GM12878 (cell line): ENCODE data around the gene STRA8. TPM values are rescaled to one million over a fixed set of nuclear protein-coding genes. Genes with fewer than 3 reads are reported as not detected.
A peak's percentile ranks its signal among the peaks of the same experiment; 100 is the strongest.

ENCODE experiments used
- ATAC-seq: fragments of 200-7000 bp; cut with Tn5 transposase; 3 replicates; pipeline ENCODE4 v1.9.1; 2020; ENCODE audit warnings: mild to moderate bottlenecking, moderate library complexity
- BruUV-seq: library from RNA; stranded (reverse); fragments of 400-500 nt; replicated peaks from 2 replicates; lab custom pipeline; 2021; lab: Mats Ljungman, UMichigan
- CTCF ChIA-PET: fragments of 300-600 bp; sonication (Branson Sonifier 250); formaldehyde crosslinking; extraction: SDS; loops from one replicate; lab custom pipeline; 2021; ENCODE audit warnings: inconsistent platforms; lab: Yijun Ruan, JAX
- POLR2A ChIA-PET: fragments of 350-600 bp; formaldehyde crosslinking; extraction: SDS; loops from one replicate; lab custom pipeline; 2021; ENCODE audit warnings: inconsistent platforms; lab: Charles Lee
- RAD21 ChIA-PET: fragments of 300-600 bp; sonication (Branson Sonifier 250); formaldehyde crosslinking; loops from one replicate; lab custom pipeline; 2023; ENCODE audit warnings: antibody characterized with exemption; ENCODE audit not compliant: unreplicated experiment; lab: Charles Lee
- SMC1A ChIA-PET: fragments of 300-600 bp; sonication (Branson Sonifier 250); formaldehyde crosslinking; loops from one replicate; lab custom pipeline; 2023; ENCODE audit not compliant: unreplicated experiment, uncharacterized antibody; lab: Charles Lee
- DNase-seq: peaks from one replicate; pipeline ENCODE4 v3.0.0-alpha.2; 2011; ENCODE audit warnings: low read depth, low spot score
- FAIRE-seq: peaks from 3 replicates; lab custom pipeline; 2011; peaks lifted over from hg19 to GRCh38; lab: Jason Lieb, UNC
- H2AFZ ChIP-seq: 2 replicates; pipeline ENCODE4 v1.6.0; 2011; ENCODE audit warnings: low read depth, low read length, control low read depth; ENCODE audit not compliant: control insufficient read depth
- H3K27ac ChIP-seq: 2 replicates; pipeline ENCODE4 v1.5.1; 2011; ENCODE audit warnings: control low read depth; ENCODE audit not compliant: control insufficient read depth, insufficient read depth
- H3K27me3 ChIP-seq, 2 experiments: replicated peaks in 1 of 2; 2 replicates each; pipeline versions ENCODE4 v1.6.0 to v1.6.1; 2011; ENCODE audit warnings: low read length in 1 of 2; ENCODE audit not compliant: control insufficient read depth in 2 of 2, insufficient read depth in 2 of 2
- H3K36me3 ChIP-seq, 2 experiments: 2 replicates each; pipeline ENCODE4 v1.5.1; 2011; ENCODE audit warnings: low read length in 1 of 2; ENCODE audit not compliant: control insufficient read depth in 2 of 2, insufficient read depth in 2 of 2
- H3K4me1 ChIP-seq: 2 replicates; pipeline ENCODE4 v1.6.1; 2011; ENCODE audit warnings: mild to moderate bottlenecking, low read length, moderate library complexity, mixed read lengths; ENCODE audit not compliant: control insufficient read depth, insufficient read depth
- H3K4me2 ChIP-seq: 2 replicates; pipeline ENCODE4 v1.6.0; 2011; ENCODE audit warnings: control low read depth; ENCODE audit not compliant: control insufficient read depth, insufficient read depth
- H3K4me3 ChIP-seq: fragments of 200-600 bp; sonication (generic); 2 replicates; pipeline ENCODE4 v1.5.1; 2016
- H3K79me2 ChIP-seq: 2 replicates; pipeline ENCODE4 v1.6.0; 2011; ENCODE audit warnings: low read length; ENCODE audit not compliant: control insufficient read depth, insufficient read depth
- H3K9ac ChIP-seq: 2 replicates; pipeline ENCODE4 v1.8.0; 2011; ENCODE audit warnings: low read length, control low read depth, mixed read lengths; ENCODE audit not compliant: control insufficient read depth, insufficient read depth
- H3K9me3 ChIP-seq: replicated peaks from 3 replicates; pipeline ENCODE4 v1.5.1; 2011; ENCODE audit warnings: mild to moderate bottlenecking, low read length; ENCODE audit not compliant: control insufficient read depth, insufficient read depth
- H4K20me1 ChIP-seq: 2 replicates; pipeline ENCODE4 v1.6.0; 2011; ENCODE audit not compliant: control insufficient read depth, insufficient read depth
- ATF2 ChIP-seq: IDR thresholded peaks from 2 replicates; pipeline ENCODE4 v1.6.1; 2012; ENCODE audit warnings: low read length, inconsistent platforms
- EGR1 ChIP-seq, 2 experiments: IDR thresholded peaks; 1 replicate in 1 of 2; 2 replicates in 1 of 2; pipeline ENCODE4 v1.6.1; 2011 to 2012; ENCODE audit warnings: low read depth in 2 of 2, low read length in 2 of 2, borderline replicate concordance in 1 of 2, mild to moderate bottlenecking in 1 of 2, moderate library complexity in 1 of 2
- FOS ChIP-seq: IDR thresholded peaks from 3 replicates; pipeline ENCODE4 v1.6.1; 2011; ENCODE audit warnings: borderline replicate concordance; ENCODE audit not compliant: insufficient read length; ENCODE audit errors: extremely low read depth
- GATAD2B ChIP-seq: fragments of 450-650 bp; conservative IDR thresholded peaks from 2 replicates; pipeline ENCODE4 v1.6.1; 2017; ENCODE audit warnings: low read depth, mild to moderate bottlenecking, moderate library complexity
- HDAC6 ChIP-seq: fragments of 200-600 bp; sonication (generic); IDR thresholded peaks from one replicate; pipeline ENCODE4 v1.8.0; 2017; ENCODE audit warnings: antibody characterized with exemption; ENCODE audit not compliant: unreplicated experiment
- IKZF1 ChIP-seq: fragments of 450-650 bp; conservative IDR thresholded peaks from 2 replicates; pipeline ENCODE4 v1.6.1; 2017; ENCODE audit warnings: antibody characterized with exemption, mild to moderate bottlenecking
- IKZF2 ChIP-seq, 2 experiments: fragments of 450-650 bp; IDR thresholded peaks; 2 replicates each; pipeline ENCODE4 v1.6.1; 2017; ENCODE audit warnings: mild to moderate bottlenecking in 2 of 2, moderate library complexity in 2 of 2
- JUNB ChIP-seq: IDR thresholded peaks from 2 replicates; pipeline ENCODE4 v1.6.1; 2016; ENCODE audit warnings: antibody characterized with exemption, mild to moderate bottlenecking
- MLLT1 ChIP-seq: fragments of 450-650 bp; IDR thresholded peaks from 2 replicates; pipeline ENCODE4 v1.6.1; 2016; ENCODE audit warnings: mild to moderate bottlenecking
- NFIC ChIP-seq: IDR thresholded peaks from 2 replicates; pipeline ENCODE4 v1.6.1; 2012; ENCODE audit warnings: low read depth, mild to moderate bottlenecking, inconsistent platforms, low read length, moderate library complexity
- NFYB ChIP-seq: IDR thresholded peaks from 2 replicates; pipeline ENCODE4 v1.6.1; 2011; ENCODE audit warnings: low read depth, mild to moderate bottlenecking, low read length, improper control_type of control experiment, moderate library complexity; ENCODE audit not compliant: insufficient read depth
- NKRF ChIP-seq: fragments of 450-650 bp; conservative IDR thresholded peaks from 2 replicates; pipeline ENCODE4 v1.6.1; 2017; ENCODE audit warnings: mild to moderate bottlenecking, moderate library complexity
- NR2F1 ChIP-seq: fragments of 450-650 bp; conservative IDR thresholded peaks from 2 replicates; pipeline ENCODE4 v1.6.1; 2017; ENCODE audit warnings: mild to moderate bottlenecking
- PKNOX1 ChIP-seq: fragments of 450-650 bp; IDR thresholded peaks from 2 replicates; pipeline ENCODE4 v1.6.1; 2016; ENCODE audit warnings: mild to moderate bottlenecking
- RB1 ChIP-seq: fragments of 450-650 bp; formaldehyde crosslinking; IDR thresholded peaks from 2 replicates; pipeline ENCODE4 v1.6.1; 2017; ENCODE audit warnings: mild to moderate bottlenecking, borderline replicate concordance
- SPI1 ChIP-seq: IDR thresholded peaks from 2 replicates; pipeline ENCODE4 v1.6.1; 2011; ENCODE audit warnings: low read depth, mild to moderate bottlenecking, low read length, moderate library complexity, borderline replicate concordance; ENCODE audit not compliant: insufficient read depth
- ZSCAN29 ChIP-seq: fragments of 450-650 bp; IDR thresholded peaks from 2 replicates; pipeline ENCODE4 v1.6.1; 2017; ENCODE audit warnings: mild to moderate bottlenecking, moderate library complexity
- WGBS: methylation state at CpG from one replicate; pipeline ENCODE4 v1.1.6; 2016; ENCODE audit warnings: low lambda C conversion rate; ENCODE audit not compliant: insufficient replicate concordance, insufficient coverage; ENCODE audit errors: missing lambda C conversion rate; 5-methylcytosine and 5-hydroxymethylcytosine counted together
- in situ Hi-C: fragments of 300-500 bp; cut with MboI; formaldehyde crosslinking; loops from 9 replicates; pipeline ENCODE4 v1.14.3; 2018; ENCODE audit warnings: mixed read lengths
- intact Hi-C: fragments of 100-400 bp; cut with micrococcal nuclease; formaldehyde crosslinking; loops from one replicate; pipeline ENCODE4 v1.14.2; 2022; ENCODE audit not compliant: unreplicated experiment
- polyA plus RNA-seq, 11 experiments: library from polyadenylated mRNA; depleted of rRNA in 4 of 11; unstranded in 6 of 11; stranded (reverse) in 5 of 11; fragments of >200 nt; fragmentation: Nextera tagmentation in 4 of 11; fragmentation: Illumina TruSeq in 1 of 11; extraction: Ambion mirVana in 4 of 11; extraction: Trizol in 1 of 11; gene quantifications; 1 replicate in 1 of 11; 2 replicates in 10 of 11; pipeline versions ENCODE4 v1.2.1 to v1.2.3, GENCODE V29; 2011 to 2016; ENCODE audit warnings: inconsistent platforms in 2 of 11, missing spikeins in 2 of 11, low read depth in 1 of 11
- total RNA-seq, 4 experiments: library from RNA; depleted of rRNA in 3 of 4; stranded (reverse); fragments of >200 nt in 3 of 4; fragmentation: Illumina TruSeq in 1 of 4; extraction: Trizol in 1 of 4; gene quantifications; 2 replicates each; pipeline versions ENCODE4 v1.2.1 to v1.2.3, GENCODE V29; 2013 to 2021

The STRA8 gene
- total and polyA plus RNA-seq, 10 of the 15 experiments (the other 5 are each of a cell fraction or from before 2014, with no cell fraction given), result 0.15 TPM; not detected in 9

- H3K4me3 ChIP-seq, result peak overlapping the region; percentile 25; the same call in 1 of the 2 replicates
- in situ Hi-C loops, result no loop called here
- intact Hi-C loops, result loop anchor here (1.0 to 5.0 kb wide), 2 partner anchors 16 to 85 kb away; no protein-coding TSS in a partner anchor
- peak overlapping the region; percentile 67 for H3K4me2 ChIP-seq
- H3K79me2 ChIP-seq, result peaks cover 32% of the 10 kb centered on the region
- no peak overlapping the region for H2AFZ ChIP-seq
- WGBS, result 7% methylated on average over 12 of the region's 12 CpGs
- FAIRE-seq (peak; percentile 62), ATAC-seq (peak; percentile 77), DNase-seq (no peak)
- no peaks in the 10 kb centered on the region for H3K27me3 ChIP-seq
- H3K4me1 ChIP-seq, result peaks cover 33% of the 10 kb centered on the region
- H3K9me3 ChIP-seq, result peaks cover 9% of the 10 kb centered on the region; the same call in 2 of the 3 replicates
- POLR2A ChIA-PET, result interaction anchor here (0.8 to 9.9 kb wide), 9 partner anchors 9 to 194 kb away, joined by 3 to 299 read pairs (median 21); partner anchors contain the start of genes CYREN and WDR91
- CTCF ChIA-PET, result interaction anchor here (0.9 to 10.2 kb wide), 11 partner anchors 11 to 201 kb away, joined by 3 to 135 read pairs (median 8); partner anchors contain the start of genes AGBL3, CYREN, TMEM140 and WDR91
- peak overlapping the region; percentile 58 for H3K27ac ChIP-seq
- BruUV-seq, result no TSS peak
- peak overlapping the region; percentile 54; the same call in 1 of the 2 replicates for H3K9ac ChIP-seq
- no peaks in the 10 kb centered on the region for H4K20me1 ChIP-seq
- H3K36me3 ChIP-seq, result peaks cover 24 to 38% of the 10 kb centered on the region in 2 experiments
- SMC1A ChIA-PET, result interaction anchor here (1.0 to 9.3 kb wide), 16 partner anchors 12 to 199 kb away, joined by 3 to 251 read pairs (median 6); partner anchors contain the start of genes CYREN, TMEM140 and WDR91
- RAD21 ChIA-PET, result interaction anchor here (0.6 to 8.4 kb wide), 13 partner anchors 13 to 638 kb away, joined by 3 to 230 read pairs (median 6); partner anchors contain the start of genes AKR1B15, CYREN, TMEM140 and WDR91
- peak; percentile 95 for TF ChIP-seq NR2F1
- TF ChIP-seq IKZF2 (IDR thresholded peaks at IDR 0.05), result peak; percentile 73 to 89; a peak in 3 of 4 replicates
- no peak for TF ChIP-seq HDAC6
- peak; percentile 90 for TF ChIP-seq IKZF1
- 0 out of 2 replicates have a peak, but pooled peaks have one; percentile 79 for TF ChIP-seq GATAD2B
- TF ChIP-seq EGR1 (IDR thresholded peaks at IDR 0.05; ENCODE audit: borderline replicate concordance in 1 of 2, low read depth in 2 of 2, low read length in 2 of 2), result peak in 1 of 2 experiments; percentile 54; a peak in 1 of 3 replicates
- TF ChIP-seq ZSCAN29, result peak; percentile 75; the same call in 1 of the 2 replicates
- peak; percentile 81; the same call in 1 of the 2 replicates for TF ChIP-seq ATF2
- no peak for TF ChIP-seq NFYB
- peak; percentile 63 for TF ChIP-seq PKNOX1
- no peak for TF ChIP-seq RB1
- TF ChIP-seq MLLT1, result peak; percentile 97
- TF ChIP-seq NKRF, result peak; percentile 15; the same call in 1 of the 2 replicates
- TF ChIP-seq SPI1, result peak; percentile 69; the same call in 1 of the 2 replicates
- no peak for TF ChIP-seq FOS
- TF ChIP-seq NFIC, result peak; percentile 88
- TF ChIP-seq JUNB, result peak; percentile 98
Observed at GRCh38 chr7:135186841-135187253, 46.8 kb upstream of the STRA8 start.
